Measurements from ENCODE around the gene COL9A1. TPM values are rescaled to one million over a fixed set of nuclear protein-coding genes. Genes with fewer than 3 reads are reported as not detected.
"Not testable (repeated sequence)": the region's sequence is repeated elsewhere in the genome, so short reads cannot be mapped to it uniquely, and the experiment has no call there.

The COL9A1 gene
- total RNA-seq, 2 donors from 2014 or later = 0.09 to 9.4 TPM

DNA sequence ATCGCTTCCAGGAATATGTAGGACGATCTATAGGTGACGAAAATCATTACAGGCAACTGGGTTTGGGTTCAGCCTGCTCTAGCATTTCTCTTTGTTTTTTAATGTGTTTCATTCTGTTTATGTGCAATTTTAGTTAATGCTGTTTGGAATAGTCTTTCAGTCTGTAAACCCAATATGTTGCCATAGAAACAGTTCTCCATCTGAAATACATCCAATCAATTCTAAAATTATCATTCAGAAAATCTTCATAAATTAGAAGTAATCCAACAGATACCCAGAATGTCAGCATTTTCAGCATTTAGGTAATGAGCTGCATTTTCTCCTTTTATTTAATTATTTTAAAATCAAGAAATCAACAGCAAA, 34.8 kb upstream of the COL9A1 start:
- no peaks in the 10 kb centered on the region for H3K4me1 ChIP-seq (replicated peaks)
- 90% methylated on average over 3 of the region's 3 CpGs for WGBS
- intact Hi-C loops (cut with DNase I) = no loop called here

DNA sequence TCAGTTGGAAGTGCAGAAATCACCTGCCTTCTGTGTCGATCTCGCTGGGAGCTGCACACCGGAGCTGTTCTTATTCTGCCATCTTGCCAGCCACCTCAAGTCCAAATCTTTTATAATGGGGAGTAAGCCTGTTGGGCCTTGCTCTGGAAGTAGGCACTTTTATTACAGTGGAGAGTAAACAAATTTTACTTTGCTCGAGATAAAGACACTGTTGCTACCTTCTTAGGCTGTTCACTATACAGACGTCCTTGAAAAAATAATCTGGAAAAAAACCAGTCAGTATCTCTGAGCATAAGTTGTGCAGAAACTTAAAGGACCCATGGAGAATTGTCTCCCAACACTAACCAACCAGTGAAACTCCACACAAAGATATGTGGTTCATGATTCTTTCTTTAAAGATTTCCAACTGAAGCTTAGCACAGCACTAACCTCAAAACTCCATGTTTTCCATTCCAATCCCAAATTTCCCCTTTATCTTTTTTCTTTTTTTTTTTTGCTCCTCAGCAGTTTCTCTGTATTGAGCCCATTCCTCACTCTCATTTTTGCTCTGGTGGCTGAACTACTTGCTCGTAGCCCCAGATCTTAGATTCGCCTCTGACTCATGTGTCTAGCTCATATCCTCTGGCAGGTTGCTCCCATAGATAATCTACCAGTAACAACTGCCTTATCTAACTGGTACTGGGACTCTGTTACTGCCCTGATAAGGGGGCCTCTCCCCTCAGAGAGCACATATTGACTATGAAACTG, 34.3 kb upstream of the COL9A1 start:
- H3K27ac ChIP-seq = no peak overlapping the region
- H3K4me3 ChIP-seq = no peak overlapping the region
- no peak for TF ChIP-seq POLR2AphosphoS5 (IDR thresholded peaks at IDR 0.05)
- TF ChIP-seq, protein P1, sequence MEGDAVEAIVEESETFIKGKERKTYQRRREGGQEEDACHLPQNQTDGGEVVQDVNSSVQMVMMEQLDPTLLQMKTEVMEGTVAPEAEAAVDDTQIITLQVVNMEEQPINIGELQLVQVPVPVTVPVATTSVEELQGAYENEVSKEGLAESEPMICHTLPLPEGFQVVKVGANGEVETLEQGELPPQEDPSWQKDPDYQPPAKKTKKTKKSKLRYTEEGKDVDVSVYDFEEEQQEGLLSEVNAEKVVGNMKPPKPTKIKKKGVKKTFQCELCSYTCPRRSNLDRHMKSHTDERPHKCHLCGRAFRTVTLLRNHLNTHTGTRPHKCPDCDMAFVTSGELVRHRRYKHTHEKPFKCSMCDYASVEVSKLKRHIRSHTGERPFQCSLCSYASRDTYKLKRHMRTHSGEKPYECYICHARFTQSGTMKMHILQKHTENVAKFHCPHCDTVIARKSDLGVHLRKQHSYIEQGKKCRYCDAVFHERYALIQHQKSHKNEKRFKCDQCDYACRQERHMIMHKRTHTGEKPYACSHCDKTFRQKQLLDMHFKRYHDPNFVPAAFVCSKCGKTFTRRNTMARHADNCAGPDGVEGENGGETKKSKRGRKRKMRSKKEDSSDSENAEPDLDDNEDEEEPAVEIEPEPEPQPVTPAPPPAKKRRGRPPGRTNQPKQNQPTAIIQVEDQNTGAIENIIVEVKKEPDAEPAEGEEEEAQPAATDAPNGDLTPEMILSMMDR (IDR thresholded peaks at IDR 0.05) = no peak
- no peak for TF ChIP-seq POLR2A (IDR thresholded peaks at IDR 0.05)
- H3K36me3 ChIP-seq = no peaks in the 10 kb centered on the region
- H3K27me3 ChIP-seq (replicated peaks; ENCODE audit: insufficient read depth) = no peaks in the 10 kb centered on the region
- intact Hi-C loops (cut with DNase I) = no loop called here
- H3K4me1 ChIP-seq (replicated peaks) = no peaks in the 10 kb centered on the region
- 54% methylated on average over 7 of the region's 7 CpGs for WGBS
- no peaks in the 10 kb centered on the region for H3K9me3 ChIP-seq
- DNase-seq (ENCODE audit: low spot score) = no peak

More for the DNA sequence above, 34.8 kb upstream of the COL9A1 start:
- H3K4me3 ChIP-seq = no peak overlapping the region
- no peak for DNase-seq (ENCODE audit: low spot score)
- no peaks in the 10 kb centered on the region for H3K27me3 ChIP-seq (replicated peaks; ENCODE audit: insufficient read depth)
- TF ChIP-seq POLR2AphosphoS5 (IDR thresholded peaks at IDR 0.05) (no peak), POLR2A (IDR thresholded peaks at IDR 0.05) (no peak)
- TF ChIP-seq, protein P1 (IDR thresholded peaks at IDR 0.05) = no peak
- H3K27ac ChIP-seq = no peak overlapping the region
- no peaks in the 10 kb centered on the region for H3K9me3 ChIP-seq
- no peaks in the 10 kb centered on the region for H3K36me3 ChIP-seq

- Histone ChIP-seq H3K4me3 (no peak overlapping the region), H3K4me1 (replicated peaks) (no peaks in the 10 kb centered on the region), H3K27me3 (replicated peaks; ENCODE audit: insufficient read depth) (no peaks in the 10 kb centered on the region), H3K27ac (no peak overlapping the region), H3K36me3 (no peaks in the 10 kb centered on the region), H3K9me3 (no peaks in the 10 kb centered on the region)
- DNase-seq (ENCODE audit: low spot score) = no peak
- TF ChIP-seq, protein P1 (IDR thresholded peaks at IDR 0.05) = no peak
- 71% methylated on average over 4 of the region's 4 CpGs for WGBS
- intact Hi-C loops (cut with DNase I) = no loop called here
These were observed 24.2 kb upstream of the COL9A1 start for GRCh38 chr6:70327036-70327435.

DNA sequence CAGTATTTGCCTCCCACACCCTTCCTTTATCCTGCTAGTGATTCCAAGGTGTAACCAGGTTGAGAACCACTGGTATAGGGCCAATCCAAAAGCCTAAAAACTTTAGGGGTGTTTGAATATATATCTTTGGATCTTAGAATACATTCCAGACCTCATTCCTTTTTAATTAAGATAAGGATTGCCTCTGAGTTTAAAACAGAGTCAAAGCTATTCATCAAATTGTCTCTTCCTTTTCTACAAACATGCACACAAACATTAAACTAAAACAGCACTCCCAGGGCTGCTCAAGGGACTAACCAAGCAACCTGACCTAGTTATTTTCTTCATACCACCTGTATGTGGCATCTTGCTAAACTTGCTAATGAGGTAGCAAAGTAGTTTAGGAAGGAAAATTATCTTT, 22.1 kb upstream of the COL9A1 start:
- no peak overlapping the region for H3K4me3 ChIP-seq
- H3K27me3 ChIP-seq (replicated peaks; ENCODE audit: insufficient read depth) = no peaks in the 10 kb centered on the region
- TF ChIP-seq, protein P1 (IDR thresholded peaks at IDR 0.05) = no peak
- TF ChIP-seq POLR2A (IDR thresholded peaks at IDR 0.05) (no peak), POLR2AphosphoS5 (IDR thresholded peaks at IDR 0.05) (no peak)
- no peak for DNase-seq (ENCODE audit: low spot score)
- no peak overlapping the region for H3K27ac ChIP-seq
- no peaks in the 10 kb centered on the region for H3K4me1 ChIP-seq (replicated peaks)
- H3K36me3 ChIP-seq = no peaks in the 10 kb centered on the region
- intact Hi-C loops (cut with DNase I) = no loop called here
- no peaks in the 10 kb centered on the region for H3K9me3 ChIP-seq

GRCh38 chr6:70317799-70318198, 14.9 kb upstream of the COL9A1 start:
- H3K27me3 ChIP-seq (replicated peaks; ENCODE audit: insufficient read depth); H3K9me3 ChIP-seq; DNase-seq (ENCODE audit: low spot score); H3K4me3 ChIP-seq; H3K27ac ChIP-seq; H3K36me3 ChIP-seq; intact Hi-C loops (cut with DNase I); H3K4me1 ChIP-seq (replicated peaks): not testable (repeated sequence)
- WGBS = 84% methylated on average over 12 of the region's 12 CpGs

Data from prostate gland (tissue), 2 donors.